Natural killer cell (primary cell): ENCODE measurements around the gene NEURL2. TPM values are rescaled to one million over a fixed set of nuclear protein-coding genes. Genes with fewer than 3 reads are reported as not detected.

Experiments used
- ATAC-seq, 3 donors: fragments of 150-1000 bp in 2 of 3; fragments of 200-7000 bp in 1 of 3; cut with Tn5 transposase; 1 replicate in 1 of 3; 2 replicates in 2 of 3; pipeline ENCODE4 v1.10.0; 2021; ENCODE audit warnings: mild to moderate bottlenecking in 2 of 3, moderate library complexity in 2 of 3
- DNase-seq, 2 donors: peaks; one replicate each; pipeline versions ENCODE4 v3.0.0 to v3.0.0-alpha.2; 2013 to 2021; ENCODE audit warnings: mixed read lengths in 1 of 2
- H3K27ac ChIP-seq: one replicate; pipeline ENCODE4 v1.5.1; 2013; ENCODE audit warnings: mild to moderate bottlenecking, low read length
- H3K27me3 ChIP-seq: one replicate; pipeline ENCODE4 v1.6.1; 2013; ENCODE audit warnings: low read length; ENCODE audit not compliant: control insufficient read depth, insufficient read depth
- H3K36me3 ChIP-seq: one replicate; pipeline ENCODE4 v1.6.1; 2013; ENCODE audit warnings: low read length; ENCODE audit not compliant: control insufficient read depth, insufficient read depth
- H3K4me1 ChIP-seq: one replicate; pipeline ENCODE4 v1.6.1; 2013; ENCODE audit warnings: low read length; ENCODE audit not compliant: control insufficient read depth, insufficient read depth
- H3K4me3 ChIP-seq: one replicate; pipeline ENCODE4 v1.5.1; 2013; ENCODE audit warnings: low read length
- H3K9me3 ChIP-seq: one replicate; pipeline ENCODE4 v1.6.1; 2013; ENCODE audit warnings: low read length; ENCODE audit not compliant: control insufficient read depth, insufficient read depth
- H3K27ac Mint-ChIP-seq, 2 donors: one replicate each; pipeline ENCODE4 v1.8.0; 2022; ENCODE audit warnings: mild to moderate bottlenecking in 2 of 2, mixed read lengths in 2 of 2, moderate library complexity in 1 of 2
- H3K27me3 Mint-ChIP-seq, 2 donors: one replicate each; pipeline ENCODE4 v1.8.0; 2022; ENCODE audit warnings: low read depth in 2 of 2, mixed read lengths in 2 of 2
- H3K36me3 Mint-ChIP-seq: one replicate; pipeline ENCODE4 v1.8.0; 2022; ENCODE audit warnings: mixed read lengths
- H3K4me1 Mint-ChIP-seq, 2 donors: one replicate each; pipeline ENCODE4 v1.8.0; 2022; ENCODE audit warnings: mixed read lengths in 2 of 2
- H3K4me3 Mint-ChIP-seq: one replicate; pipeline ENCODE4 v1.8.0; 2022; ENCODE audit warnings: mild to moderate bottlenecking, moderate library complexity, mixed read lengths
- H3K9me3 Mint-ChIP-seq, 2 donors: one replicate each; pipeline ENCODE4 v1.8.0; 2022; ENCODE audit warnings: mixed read lengths in 2 of 2
- WGBS: methylation state at CpG from one replicate; pipeline ENCODE4 v1.1.7; 2013; ENCODE audit warnings: missing lambda C conversion rate; ENCODE audit not compliant: insufficient coverage; 5-methylcytosine and 5-hydroxymethylcytosine counted together
- intact Hi-C: fragments of 100-400 bp; cut with micrococcal nuclease; formaldehyde crosslinking; loops from one replicate; pipeline ENCODE4 v1.14.2; 2022
- total RNA-seq, 4 donors: library from RNA; stranded (reverse); fragments of 120-200 nt in 1 of 4; gene quantifications; one replicate each; pipeline versions ENCODE4 v1.2.3 to v1.2.4, GENCODE V29; 2013 to 2022
- TF ChIP-seq, protein P1 (sequence below): fragments of 200-600 bp; IDR thresholded peaks from one replicate; pipeline ENCODE4 v1.8.0; 2022; ENCODE audit warnings: antibody characterized with exemption

The NEURL2 gene
- total RNA-seq, 3 donors from 2014 or later (not counting 1 experiment from before 2014, with no cell fraction given) = 0.89 to 1.4 (median 1.4) TPM

DNA sequence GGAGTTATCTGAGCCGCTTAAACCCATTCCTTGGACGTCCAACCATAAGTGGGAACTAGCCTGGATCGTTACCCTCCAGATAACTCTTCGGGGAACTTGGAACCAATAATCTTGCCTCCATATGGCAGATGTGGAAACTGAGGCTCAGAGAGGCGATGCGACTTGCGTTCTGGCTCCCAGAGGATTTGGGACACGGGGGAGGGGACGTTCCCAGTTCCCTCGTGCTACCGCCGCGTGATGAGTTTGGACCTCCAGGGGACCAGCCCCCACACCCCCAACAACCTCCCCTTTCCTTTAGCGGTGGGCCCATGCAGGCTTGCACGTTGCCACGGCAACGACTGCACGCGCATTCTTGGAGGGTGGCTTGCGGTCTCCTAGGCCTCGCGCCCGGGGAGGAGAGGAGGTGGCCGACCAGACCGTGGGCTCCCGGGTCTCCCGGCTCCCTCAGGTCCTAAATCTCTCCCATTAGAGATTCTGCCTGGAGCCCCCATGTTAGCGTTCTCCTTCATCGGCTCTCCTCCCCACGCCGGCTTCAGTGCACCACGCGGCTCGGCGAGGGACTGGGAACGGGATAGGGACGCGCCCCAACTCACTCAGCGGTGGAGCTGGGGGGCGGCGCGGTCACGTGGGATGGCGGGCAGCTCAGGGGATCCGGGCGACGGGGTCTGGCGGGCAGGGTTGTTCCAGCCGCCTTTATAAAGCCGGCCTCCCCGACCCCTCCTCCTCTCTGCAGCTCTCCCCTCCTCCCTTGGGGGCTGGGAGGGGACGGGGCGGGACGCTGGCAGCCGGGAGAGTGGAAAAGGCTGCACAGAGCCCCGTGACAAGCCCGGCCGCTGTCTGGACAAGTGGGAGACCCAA lies 20.7 kb upstream of the NEURL2 start, which contains the start of gene PLTP:
Gene PLTP (minus strand): TSS at position 670 of the 858 bp plus-strand sequence. CDS start 703 bp downstream, outside the sequence.
- 2% methylated on average over 57 of the region's 58 CpGs for WGBS
- peaks cover 10% of the 10 kb centered on the region for H3K27me3 ChIP-seq
- no peak within 1 kb of the TSS for H3K27ac ChIP-seq
- no peaks in the 10 kb centered on the region for H3K9me3 Mint-ChIP-seq
- TF ChIP-seq, protein P1, sequence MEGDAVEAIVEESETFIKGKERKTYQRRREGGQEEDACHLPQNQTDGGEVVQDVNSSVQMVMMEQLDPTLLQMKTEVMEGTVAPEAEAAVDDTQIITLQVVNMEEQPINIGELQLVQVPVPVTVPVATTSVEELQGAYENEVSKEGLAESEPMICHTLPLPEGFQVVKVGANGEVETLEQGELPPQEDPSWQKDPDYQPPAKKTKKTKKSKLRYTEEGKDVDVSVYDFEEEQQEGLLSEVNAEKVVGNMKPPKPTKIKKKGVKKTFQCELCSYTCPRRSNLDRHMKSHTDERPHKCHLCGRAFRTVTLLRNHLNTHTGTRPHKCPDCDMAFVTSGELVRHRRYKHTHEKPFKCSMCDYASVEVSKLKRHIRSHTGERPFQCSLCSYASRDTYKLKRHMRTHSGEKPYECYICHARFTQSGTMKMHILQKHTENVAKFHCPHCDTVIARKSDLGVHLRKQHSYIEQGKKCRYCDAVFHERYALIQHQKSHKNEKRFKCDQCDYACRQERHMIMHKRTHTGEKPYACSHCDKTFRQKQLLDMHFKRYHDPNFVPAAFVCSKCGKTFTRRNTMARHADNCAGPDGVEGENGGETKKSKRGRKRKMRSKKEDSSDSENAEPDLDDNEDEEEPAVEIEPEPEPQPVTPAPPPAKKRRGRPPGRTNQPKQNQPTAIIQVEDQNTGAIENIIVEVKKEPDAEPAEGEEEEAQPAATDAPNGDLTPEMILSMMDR = no peak
- H3K36me3 ChIP-seq = no peaks in the 10 kb centered on the region
- ATAC-seq (no peak), DNase-seq (peak; percentile 38 to 65)
- peaks cover 9 to 16% of the 10 kb centered on the region in 2 donors for H3K4me1 Mint-ChIP-seq
- H3K4me3 ChIP-seq = peak within 1 kb of the TSS; percentile 41
- no peaks in the 10 kb centered on the region for H3K9me3 ChIP-seq
- peak within 1 kb of the TSS; percentile 75 for H3K4me3 Mint-ChIP-seq
- peaks cover 5 to 10% of the 10 kb centered on the region in 2 donors for H3K27me3 Mint-ChIP-seq
- no peaks in the 10 kb centered on the region for H3K36me3 Mint-ChIP-seq
- intact Hi-C loops = loop anchor here (1.0 to 2.0 kb wide), 2 partner anchors 21 to 60 kb away; partner anchors contain the start of genes CTSA and NEURL2
- peaks cover 23% of the 10 kb centered on the region for H3K4me1 ChIP-seq
- H3K27ac Mint-ChIP-seq = peak within 1 kb of the TSS; percentile 73 to 88

DNA sequence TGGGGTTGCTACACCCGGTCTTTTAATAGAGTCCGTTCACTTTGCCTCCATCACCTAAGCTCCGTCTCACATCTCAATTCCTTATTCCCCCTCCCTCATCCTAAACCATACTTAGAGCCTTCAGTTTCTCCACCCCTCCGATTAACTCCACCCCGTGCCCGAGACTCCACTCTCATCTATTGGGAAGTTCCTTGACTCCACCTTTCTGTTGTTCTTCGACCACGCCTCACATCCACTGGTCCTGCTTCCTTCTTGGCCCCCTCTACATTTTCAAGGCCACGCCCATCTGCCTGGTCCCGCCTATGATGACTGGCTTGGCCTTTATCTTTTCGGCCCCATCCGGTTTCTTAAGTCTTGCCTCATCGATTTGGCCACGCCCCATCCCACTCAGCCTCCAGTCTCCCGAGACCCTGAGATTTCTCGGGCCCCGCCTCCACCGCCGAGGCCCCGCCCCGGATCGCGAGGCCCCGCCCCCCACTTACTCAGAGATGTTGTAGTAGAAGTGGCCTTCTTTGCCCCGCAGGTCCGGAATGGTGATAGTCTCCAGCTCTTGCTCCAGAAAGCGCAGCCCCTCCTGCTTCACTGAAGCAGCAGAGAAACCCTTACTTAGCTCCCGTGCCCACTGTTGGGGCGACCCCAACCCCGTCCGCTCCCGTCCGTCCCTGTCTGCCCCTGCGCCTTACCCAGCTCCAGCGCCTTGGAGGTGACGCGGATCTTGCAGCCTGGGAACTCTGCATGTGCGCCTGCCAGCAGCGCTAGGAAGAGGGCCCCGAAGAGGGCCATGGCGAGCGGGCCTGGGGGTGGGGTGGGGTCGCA lies 19.9 kb upstream of the NEURL2 start:
- DNase-seq (peak; percentile 89 to 96), ATAC-seq (peak; percentile 93 to 97 (median 94))
- no peaks in the 10 kb centered on the region for H3K9me3 ChIP-seq
- TF ChIP-seq, protein P1 = no peak
- Mint-ChIP-seq H3K27ac (peak overlapping the region; percentile 73 to 88), H3K4me1 (peaks cover 9 to 16% of the 10 kb centered on the region in 2 donors), H3K4me3 (peak overlapping the region; percentile 75), H3K36me3 (no peaks in the 10 kb centered on the region), H3K27me3 (peaks cover 3% of the 10 kb centered on the region in 2 donors), H3K9me3 (no peaks in the 10 kb centered on the region)
- intact Hi-C loops = loop anchor here (1.0 to 2.0 kb wide), 3 partner anchors 20 to 60 kb away; partner anchors contain the start of genes CTSA, NEURL2 and ZSWIM1
- peaks cover 23% of the 10 kb centered on the region for H3K4me1 ChIP-seq
- H3K27me3 ChIP-seq = peaks cover 10% of the 10 kb centered on the region
- no peaks in the 10 kb centered on the region for H3K36me3 ChIP-seq
- 3% methylated on average over 43 of the region's 43 CpGs for WGBS
- H3K27ac ChIP-seq = peak overlapping the region; percentile 26
- H3K4me3 ChIP-seq = peak overlapping the region; percentile 41

DNA sequence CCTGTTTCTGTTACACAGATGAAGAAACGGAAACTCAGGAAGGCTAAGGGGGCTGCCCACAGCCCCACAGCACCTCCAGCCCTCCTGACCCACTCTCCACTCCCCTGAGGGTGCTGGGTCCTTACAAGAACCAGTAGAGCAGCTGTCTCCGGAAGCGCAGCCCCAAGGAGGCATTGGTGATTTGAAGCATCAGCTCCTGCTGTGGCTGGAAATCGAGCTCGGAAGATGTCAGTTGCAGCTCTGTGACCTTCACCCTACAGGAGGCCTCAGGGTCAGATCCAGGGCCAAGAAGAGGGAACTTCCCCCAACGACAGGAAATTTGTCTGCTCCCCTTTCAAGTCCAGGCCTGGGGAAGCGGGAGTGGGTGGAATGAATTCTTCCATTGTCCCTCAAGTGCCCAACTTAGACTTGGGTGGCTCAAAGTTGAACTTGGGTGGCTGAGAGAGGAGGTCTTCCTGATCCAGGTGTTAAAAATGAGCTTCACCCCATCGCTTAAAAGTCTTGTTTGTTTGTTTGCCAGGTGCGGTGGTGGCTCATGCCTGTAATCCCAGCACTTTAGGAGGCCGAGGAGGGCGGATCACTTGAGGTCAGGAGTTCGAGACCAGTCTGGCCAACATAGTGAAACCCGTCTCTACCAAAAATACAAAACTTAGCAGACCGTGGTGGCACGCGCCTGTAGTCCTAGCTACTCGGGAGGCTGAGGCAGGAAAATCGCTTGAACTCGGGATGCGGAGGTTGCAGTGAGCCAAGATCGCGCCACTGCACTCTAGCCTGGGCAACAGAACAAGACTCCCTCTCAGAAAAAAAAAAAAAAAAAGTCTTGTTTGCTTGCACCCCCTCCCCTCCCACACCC lies 19.0 kb upstream of the NEURL2 start:
- Mint-ChIP-seq H3K27ac (peak overlapping the region; percentile 73 to 88), H3K4me1 (peaks cover 9 to 16% of the 10 kb centered on the region in 2 donors), H3K9me3 (no peaks in the 10 kb centered on the region), H3K27me3 (peaks cover 0 to 3% of the 10 kb centered on the region in 2 donors), H3K4me3 (peak overlapping the region; percentile 75), H3K36me3 (no peaks in the 10 kb centered on the region)
- Histone ChIP-seq H3K4me1 (peaks cover 23% of the 10 kb centered on the region), H3K36me3 (no peaks in the 10 kb centered on the region), H3K27ac (peak overlapping the region; percentile 26), H3K9me3 (no peaks in the 10 kb centered on the region), H3K4me3 (no peak overlapping the region), H3K27me3 (peaks cover 10% of the 10 kb centered on the region)
- TF ChIP-seq, protein P1 = no peak
- intact Hi-C loops = loop anchor here (1.0 to 2.0 kb wide), 2 partner anchors 19 to 29 kb away; partner anchors contain the start of genes CTSA, NEURL2 and ZSWIM1
- 91% methylated on average over 22 of the region's 22 CpGs for WGBS
- ATAC-seq (no peak), DNase-seq (no peak)
